Nephron progenitor cell (in vitro differentiated cells): Measurements from ENCODE around the gene ZC3HAV1L.
"Not testable (repeated sequence)": the region's sequence is repeated elsewhere in the genome, so short reads cannot be mapped to it uniquely, and the experiment has no call there.

Source experiments
- DNase-seq: peaks from one replicate; pipeline ENCODE4 v3.0.0; 2021
- H3K27ac Mint-ChIP-seq: 2 replicates; pipeline ENCODE4 v1.8.0; 2021; ENCODE audit warnings: mild to moderate bottlenecking, moderate library complexity, mixed read lengths
- H3K27me3 Mint-ChIP-seq: 2 replicates; pipeline ENCODE4 v1.8.0; 2021; ENCODE audit warnings: mild to moderate bottlenecking, low read depth, mixed read lengths; ENCODE audit not compliant: poor library complexity
- H3K36me3 Mint-ChIP-seq: 2 replicates; pipeline ENCODE4 v1.8.0; 2021; ENCODE audit warnings: low read depth, mixed read lengths
- H3K4me1 Mint-ChIP-seq: 2 replicates; pipeline ENCODE4 v1.8.0; 2021; ENCODE audit warnings: mixed read lengths
- H3K4me3 Mint-ChIP-seq: 2 replicates; pipeline ENCODE4 v1.8.0; 2021; ENCODE audit warnings: mild to moderate bottlenecking, moderate library complexity, mixed read lengths
- H3K9me3 Mint-ChIP-seq: 2 replicates; pipeline ENCODE4 v1.8.0; 2021; ENCODE audit warnings: mild to moderate bottlenecking, moderate library complexity, mixed read lengths
- CTCF ChIP-seq: fragments of 200-600 bp; sonication (generic); IDR thresholded peaks from 2 replicates; pipeline ENCODE4 v1.5.0; 2021; ENCODE audit warnings: antibody characterized with exemption

ZC3HAV1L gene

GRCh38 chr7:139060695-139061237 is 24.9 kb upstream of the ZC3HAV1L start:
- H3K4me3 Mint-ChIP-seq = no peak overlapping the region
- H3K36me3 Mint-ChIP-seq = peaks cover 3% of the 10 kb centered on the region
- H3K9me3 Mint-ChIP-seq = no peaks in the 10 kb centered on the region
- H3K4me1 Mint-ChIP-seq = no peaks in the 10 kb centered on the region
- no peaks in the 10 kb centered on the region for H3K27me3 Mint-ChIP-seq
- H3K27ac Mint-ChIP-seq = no peak overlapping the region
- no peak for DNase-seq
- TF ChIP-seq CTCF = no peak

GRCh38 chr7:139059905-139060304 is 24.1 kb upstream of the ZC3HAV1L start:
- Mint-ChIP-seq H3K4me3 (no peak overlapping the region), H3K9me3 (no peaks in the 10 kb centered on the region), H3K27me3 (no peaks in the 10 kb centered on the region), H3K4me1 (no peaks in the 10 kb centered on the region), H3K27ac (peak overlapping the region; percentile 92), H3K36me3 (peaks cover 3% of the 10 kb centered on the region)
- DNase-seq = no peak
- no peak for TF ChIP-seq CTCF

- DNase-seq = no peak
- Mint-ChIP-seq H3K4me1 (peaks cover 8% of the 10 kb centered on the region), H3K4me3 (no peak overlapping the region), H3K9me3 (no peaks in the 10 kb centered on the region), H3K27me3 (no peaks in the 10 kb centered on the region), H3K27ac (no peak overlapping the region), H3K36me3 (peaks cover 3% of the 10 kb centered on the region)
- no peak for TF ChIP-seq CTCF
These were observed 23.1 kb upstream of the ZC3HAV1L start for GRCh38 chr7:139058943-139059342.

GRCh38 chr7:139055674-139056073 is 19.8 kb upstream of the ZC3HAV1L start:
- no peaks in the 10 kb centered on the region for H3K9me3 Mint-ChIP-seq
- TF ChIP-seq CTCF = no peak
- DNase-seq = no peak
- peaks cover 10% of the 10 kb centered on the region for H3K4me1 Mint-ChIP-seq
- H3K36me3 Mint-ChIP-seq = peaks cover 13% of the 10 kb centered on the region
- H3K27me3 Mint-ChIP-seq = peaks cover 3% of the 10 kb centered on the region
- no peak overlapping the region for H3K4me3 Mint-ChIP-seq
- no peak overlapping the region for H3K27ac Mint-ChIP-seq

- not testable (repeated sequence) for H3K9me3 Mint-ChIP-seq, H3K27me3 Mint-ChIP-seq, DNase-seq, H3K4me3 Mint-ChIP-seq
- peak overlapping the region; percentile 39 for H3K27ac Mint-ChIP-seq
- peaks cover 10% of the 10 kb centered on the region for H3K4me1 Mint-ChIP-seq
- peaks cover 13% of the 10 kb centered on the region for H3K36me3 Mint-ChIP-seq
These were observed 18.8 kb upstream of the ZC3HAV1L start for GRCh38 chr7:139054656-139055055.

- Mint-ChIP-seq H3K4me1 (peaks cover 10% of the 10 kb centered on the region), H3K27me3 (peaks cover 6% of the 10 kb centered on the region), H3K9me3 (no peaks in the 10 kb centered on the region), H3K27ac (no peak overlapping the region), H3K4me3 (no peak overlapping the region), H3K36me3 (peaks cover 13% of the 10 kb centered on the region)
- no peak for TF ChIP-seq CTCF
- DNase-seq = peak; percentile 11
These were observed 18.3 kb upstream of the ZC3HAV1L start for GRCh38 chr7:139054101-139054500.
